ENCODE measurements around the gene FASLG. TPM values are rescaled to one million over a fixed set of nuclear protein-coding genes. Genes with fewer than 3 reads are reported as not detected.
"Not testable (repeated sequence)": the region's sequence is repeated elsewhere in the genome, so short reads cannot be mapped to it uniquely, and the experiment has no call there.

The FASLG gene, protein sequence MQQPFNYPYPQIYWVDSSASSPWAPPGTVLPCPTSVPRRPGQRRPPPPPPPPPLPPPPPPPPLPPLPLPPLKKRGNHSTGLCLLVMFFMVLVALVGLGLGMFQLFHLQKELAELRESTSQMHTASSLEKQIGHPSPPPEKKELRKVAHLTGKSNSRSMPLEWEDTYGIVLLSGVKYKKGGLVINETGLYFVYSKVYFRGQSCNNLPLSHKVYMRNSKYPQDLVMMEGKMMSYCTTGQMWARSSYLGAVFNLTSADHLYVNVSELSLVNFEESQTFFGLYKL
- total RNA-seq: under 0.01 TPM

DNA sequence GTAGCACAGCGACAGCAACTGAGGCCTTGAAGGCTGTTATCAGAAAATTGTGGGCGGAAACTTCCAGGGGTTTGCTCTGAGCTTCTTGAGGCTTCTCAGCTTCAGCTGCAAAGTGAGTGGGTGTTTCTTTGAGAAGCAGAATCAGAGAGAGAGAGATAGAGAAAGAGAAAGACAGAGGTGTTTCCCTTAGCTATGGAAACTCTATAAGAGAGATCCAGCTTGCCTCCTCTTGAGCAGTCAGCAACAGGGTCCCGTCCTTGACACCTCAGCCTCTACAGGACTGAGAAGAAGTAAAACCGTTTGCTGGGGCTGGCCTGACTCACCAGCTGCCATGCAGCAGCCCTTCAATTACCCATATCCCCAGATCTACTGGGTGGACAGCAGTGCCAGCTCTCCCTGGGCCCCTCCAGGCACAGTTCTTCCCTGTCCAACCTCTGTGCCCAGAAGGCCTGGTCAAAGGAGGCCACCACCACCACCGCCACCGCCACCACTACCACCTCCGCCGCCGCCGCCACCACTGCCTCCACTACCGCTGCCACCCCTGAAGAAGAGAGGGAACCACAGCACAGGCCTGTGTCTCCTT lies at the start of gene FASLG:
Gene FASLG, plus strand, starts transcription at position 233 of the 583 bp plus-strand sequence. Its CDS starts 99 bp downstream, at position 332.
- Histone ChIP-seq H3K27me3 (ENCODE audit: control insufficient read depth in 3 of 3, insufficient read depth in 3 of 3, low read length in 3 of 3) (no peaks in the 10 kb centered on the region), H3K9ac (ENCODE audit: low read depth in 1 of 3, low read length in 3 of 3) (no peak within 1 kb of the TSS), H3K27ac (ENCODE audit: low read depth, low read length) (no peak within 1 kb of the TSS), H3K4me3 (ENCODE audit: low read length in 3 of 3) (no peak within 1 kb of the TSS), H3K4me1 (ENCODE audit: control insufficient read depth in 3 of 3, insufficient read depth in 3 of 3, low read length in 3 of 3) (no peaks in the 10 kb centered on the region), H3K9me3 (ENCODE audit: control insufficient read depth in 3 of 3, low read length in 3 of 3) (no peaks in the 10 kb centered on the region), H3K36me3 (ENCODE audit: control insufficient read depth in 3 of 3, insufficient read depth in 3 of 3, low read length in 3 of 3) (no peaks in the 10 kb centered on the region)

DNA sequence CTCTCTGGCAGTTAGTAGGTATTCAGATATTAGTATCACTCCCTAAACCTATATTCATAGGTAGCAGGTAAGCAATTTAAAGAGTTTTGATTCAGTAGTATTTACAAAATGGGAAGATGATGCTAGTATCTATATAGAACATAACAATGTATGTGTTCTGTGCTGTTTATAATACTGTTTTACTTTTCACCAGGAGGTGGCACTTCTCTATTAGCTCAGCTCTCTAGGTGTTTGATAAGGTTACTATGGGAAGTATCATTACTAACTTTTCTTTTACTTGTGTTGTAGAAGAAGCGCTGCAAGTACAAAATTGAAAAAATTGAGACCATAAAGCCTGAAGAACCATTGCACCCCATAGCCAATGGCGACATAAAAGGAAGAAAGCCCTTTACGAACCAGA lies 49.4 kb upstream of the FASLG start:
- peaks cover 0 to 14% (median 0%) of the 10 kb centered on the region in 3 donors for H3K36me3 ChIP-seq (ENCODE audit: control insufficient read depth in 3 of 3, insufficient read depth in 3 of 3, low read length in 3 of 3)
- H3K4me3 ChIP-seq (ENCODE audit: low read length in 3 of 3): no peak overlapping the region
- no peaks in the 10 kb centered on the region for H3K9me3 ChIP-seq (ENCODE audit: control insufficient read depth in 3 of 3, low read length in 3 of 3)

DNA sequence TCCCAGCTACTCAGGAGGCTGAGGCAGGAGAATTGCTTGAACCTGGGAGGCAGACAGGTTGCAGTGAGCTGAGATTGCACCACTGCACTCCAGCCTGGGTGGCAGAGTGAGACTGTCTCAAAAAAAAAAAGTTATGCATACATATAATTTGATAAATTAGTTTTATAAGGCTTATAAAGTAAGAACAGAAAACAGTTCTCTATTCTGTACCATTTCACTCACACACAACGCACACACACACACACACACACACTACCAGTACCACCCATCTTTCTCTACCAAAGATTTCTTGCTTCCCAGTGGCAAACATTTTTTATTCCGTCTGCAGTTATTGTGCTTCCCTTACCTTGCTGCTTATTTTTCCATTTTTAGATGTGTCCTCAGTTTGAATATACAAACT lies 46.4 kb upstream of the FASLG start:
- H3K27me3 ChIP-seq (ENCODE audit: control insufficient read depth in 3 of 3, insufficient read depth in 3 of 3, low read length in 3 of 3): no peaks in the 10 kb centered on the region
- H3K9ac ChIP-seq (ENCODE audit: low read depth in 1 of 3, low read length in 3 of 3): no peak overlapping the region
- H3K36me3 ChIP-seq (ENCODE audit: control insufficient read depth in 3 of 3, insufficient read depth in 3 of 3, low read length in 3 of 3): peaks cover 0 to 14% (median 0%) of the 10 kb centered on the region in 3 donors
- no peak overlapping the region for H3K27ac ChIP-seq (ENCODE audit: low read depth, low read length)
- H3K9me3 ChIP-seq (ENCODE audit: control insufficient read depth in 3 of 3, low read length in 3 of 3): no peaks in the 10 kb centered on the region
- H3K4me1 ChIP-seq (ENCODE audit: control insufficient read depth in 3 of 3, insufficient read depth in 3 of 3, low read length in 3 of 3): no peaks in the 10 kb centered on the region
- H3K4me3 ChIP-seq (ENCODE audit: low read length in 3 of 3): no peak overlapping the region

More for the DNA sequence above, 49.4 kb upstream of the FASLG start:
- Histone ChIP-seq H3K9ac (ENCODE audit: low read depth in 1 of 3, low read length in 3 of 3) (no peak overlapping the region), H3K27ac (ENCODE audit: low read depth, low read length) (no peak overlapping the region), H3K27me3 (ENCODE audit: control insufficient read depth in 3 of 3, insufficient read depth in 3 of 3, low read length in 3 of 3) (no peaks in the 10 kb centered on the region), H3K4me1 (ENCODE audit: control insufficient read depth in 3 of 3, insufficient read depth in 3 of 3, low read length in 3 of 3) (no peaks in the 10 kb centered on the region)

DNA sequence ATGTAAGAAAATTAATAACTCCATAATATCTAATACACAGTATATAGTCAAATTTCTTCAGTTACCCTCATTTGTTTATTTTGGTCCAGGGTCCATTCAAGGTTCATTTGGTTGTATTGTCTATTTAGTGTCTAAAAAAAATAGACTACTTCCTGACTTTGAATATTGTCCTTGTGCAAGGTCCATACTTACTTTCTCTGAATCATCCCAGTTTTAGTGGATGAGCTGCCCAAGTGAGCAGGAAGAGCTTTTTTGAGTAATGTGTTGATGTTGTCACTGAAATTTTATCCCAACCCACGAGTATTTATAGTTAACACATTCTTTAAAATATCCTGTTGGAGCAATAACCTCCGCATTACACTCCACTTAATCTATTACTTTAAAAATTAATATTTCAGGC lies 45.6 kb upstream of the FASLG start:
- Histone ChIP-seq H3K4me3 (ENCODE audit: low read length in 3 of 3) (no peak overlapping the region), H3K4me1 (ENCODE audit: control insufficient read depth in 3 of 3, insufficient read depth in 3 of 3, low read length in 3 of 3) (no peaks in the 10 kb centered on the region), H3K27me3 (ENCODE audit: control insufficient read depth in 3 of 3, insufficient read depth in 3 of 3, low read length in 3 of 3) (no peaks in the 10 kb centered on the region), H3K9ac (ENCODE audit: low read depth in 1 of 3, low read length in 3 of 3) (no peak overlapping the region), H3K9me3 (ENCODE audit: control insufficient read depth in 3 of 3, low read length in 3 of 3) (no peaks in the 10 kb centered on the region), H3K36me3 (ENCODE audit: control insufficient read depth in 3 of 3, insufficient read depth in 3 of 3, low read length in 3 of 3) (peaks cover 0 to 14% (median 0%) of the 10 kb centered on the region in 3 donors), H3K27ac (ENCODE audit: low read depth, low read length) (no peak overlapping the region)

DNA sequence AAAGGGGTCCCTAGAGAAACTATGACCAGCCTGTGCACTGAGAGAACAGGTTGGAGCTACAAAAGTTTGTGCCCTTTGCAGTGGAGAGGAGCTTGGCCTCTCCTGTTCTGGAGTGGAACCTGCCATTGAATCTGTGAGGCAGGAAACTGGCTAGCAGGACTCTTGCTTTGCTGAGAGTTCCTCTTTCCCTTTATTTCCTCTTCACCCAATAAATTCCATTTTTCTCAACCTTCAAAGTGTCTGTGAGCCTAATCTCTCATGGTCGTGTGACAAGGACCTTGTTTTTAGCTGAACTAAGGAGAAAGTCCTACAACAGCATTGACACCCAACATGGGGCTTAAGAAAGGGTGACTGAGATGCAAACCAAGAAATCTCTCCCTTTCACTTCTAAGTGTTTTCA lies 42.7 kb upstream of the FASLG start:
- Histone ChIP-seq H3K4me1 (ENCODE audit: control insufficient read depth in 3 of 3, insufficient read depth in 3 of 3, low read length in 3 of 3) (no peaks in the 10 kb centered on the region), H3K4me3 (ENCODE audit: low read length in 3 of 3) (no peak overlapping the region), H3K9ac (ENCODE audit: low read depth in 1 of 3, low read length in 3 of 3) (no peak overlapping the region), H3K27me3 (ENCODE audit: control insufficient read depth in 3 of 3, insufficient read depth in 3 of 3, low read length in 3 of 3) (no peaks in the 10 kb centered on the region), H3K27ac (ENCODE audit: low read depth, low read length) (no peak overlapping the region), H3K9me3 (ENCODE audit: control insufficient read depth in 3 of 3, low read length in 3 of 3) (peaks cover 0 to 4% (median 0%) of the 10 kb centered on the region in 3 donors), H3K36me3 (ENCODE audit: control insufficient read depth in 3 of 3, insufficient read depth in 3 of 3, low read length in 3 of 3) (no peaks in the 10 kb centered on the region)

DNA sequence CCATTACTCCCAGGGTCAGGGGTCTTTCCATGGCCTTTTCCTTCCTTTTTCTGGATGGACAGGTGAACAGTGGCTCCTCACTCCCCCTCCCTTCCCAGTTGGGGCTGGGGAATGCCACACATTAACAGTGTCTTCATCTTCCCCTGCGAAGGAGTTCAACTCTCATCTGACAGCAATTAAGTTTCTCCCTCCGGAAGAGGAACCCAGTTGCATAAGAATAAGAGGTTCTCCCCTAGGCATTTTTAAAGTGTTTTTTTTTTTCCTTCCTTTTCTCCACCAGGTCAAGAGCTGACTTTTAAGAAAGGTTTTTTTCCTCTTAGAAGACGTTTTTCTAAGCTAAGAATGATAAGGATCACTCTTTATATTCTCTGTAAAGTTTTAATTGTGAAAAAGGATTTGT lies 42.3 kb upstream of the FASLG start:
- Histone ChIP-seq H3K27ac (ENCODE audit: low read depth, low read length) (no peak overlapping the region), H3K9me3 (ENCODE audit: control insufficient read depth in 3 of 3, low read length in 3 of 3) (peaks cover 0 to 4% (median 0%) of the 10 kb centered on the region in 3 donors), H3K27me3 (ENCODE audit: control insufficient read depth in 3 of 3, insufficient read depth in 3 of 3, low read length in 3 of 3) (no peaks in the 10 kb centered on the region), H3K9ac (ENCODE audit: low read depth in 1 of 3, low read length in 3 of 3) (no peak overlapping the region), H3K4me1 (ENCODE audit: control insufficient read depth in 3 of 3, insufficient read depth in 3 of 3, low read length in 3 of 3) (no peaks in the 10 kb centered on the region), H3K4me3 (ENCODE audit: low read length in 3 of 3) (no peak overlapping the region), H3K36me3 (ENCODE audit: control insufficient read depth in 3 of 3, insufficient read depth in 3 of 3, low read length in 3 of 3) (no peaks in the 10 kb centered on the region)

DNA sequence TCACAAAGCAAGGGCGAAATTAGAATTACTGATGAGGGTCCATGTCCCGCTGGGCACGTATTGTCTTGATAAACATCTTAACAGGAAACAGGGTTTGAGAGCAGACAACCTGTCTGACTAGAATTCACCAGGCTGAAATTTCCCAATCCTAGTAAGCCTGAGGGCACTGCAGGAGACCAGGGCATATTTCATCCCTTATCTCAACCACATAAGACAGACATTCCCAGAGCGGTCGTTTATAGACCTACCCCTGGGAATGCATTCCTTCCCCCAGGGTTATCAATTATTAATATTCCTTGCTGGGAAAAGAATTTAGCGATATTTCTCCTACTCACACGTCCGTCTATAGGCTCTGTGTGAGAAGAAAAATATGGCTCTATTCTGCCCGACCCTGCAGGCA lies 38.3 kb upstream of the FASLG start:
- H3K27me3 ChIP-seq (ENCODE audit: control insufficient read depth in 3 of 3, insufficient read depth in 3 of 3, low read length in 3 of 3); H3K9me3 ChIP-seq (ENCODE audit: control insufficient read depth in 3 of 3, low read length in 3 of 3); H3K9ac ChIP-seq (ENCODE audit: low read depth in 1 of 3, low read length in 3 of 3); H3K27ac ChIP-seq (ENCODE audit: low read depth, low read length); H3K4me3 ChIP-seq (ENCODE audit: low read length in 3 of 3); H3K4me1 ChIP-seq (ENCODE audit: control insufficient read depth in 3 of 3, insufficient read depth in 3 of 3, low read length in 3 of 3); H3K36me3 ChIP-seq (ENCODE audit: control insufficient read depth in 3 of 3, insufficient read depth in 3 of 3, low read length in 3 of 3): not testable (repeated sequence)

DNA sequence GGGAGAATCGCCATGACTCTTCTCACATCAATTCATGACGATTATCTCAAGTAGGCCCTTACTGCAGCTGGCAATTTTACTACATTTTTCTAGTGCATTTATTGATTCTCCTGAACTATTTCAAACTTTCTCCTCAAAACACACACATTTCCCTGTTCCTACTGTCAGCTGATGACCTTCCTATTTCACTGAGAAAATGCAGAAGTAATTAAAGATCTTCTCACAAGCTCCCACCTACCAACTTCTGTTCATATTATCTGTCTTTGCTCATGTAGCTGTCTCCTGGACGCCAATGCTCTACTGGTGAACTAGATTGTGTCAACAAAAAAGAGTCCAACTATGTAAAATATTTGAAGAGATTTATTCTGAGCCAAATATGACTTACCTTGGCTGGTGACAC lies 36.4 kb upstream of the FASLG start:
- Histone ChIP-seq H3K4me1 (ENCODE audit: control insufficient read depth in 3 of 3, insufficient read depth in 3 of 3, low read length in 3 of 3) (no peaks in the 10 kb centered on the region), H3K4me3 (ENCODE audit: low read length in 3 of 3) (no peak overlapping the region), H3K36me3 (ENCODE audit: control insufficient read depth in 3 of 3, insufficient read depth in 3 of 3, low read length in 3 of 3) (no peaks in the 10 kb centered on the region), H3K27ac (ENCODE audit: low read depth, low read length) (no peak overlapping the region), H3K27me3 (ENCODE audit: control insufficient read depth in 3 of 3, insufficient read depth in 3 of 3, low read length in 3 of 3) (no peaks in the 10 kb centered on the region), H3K9me3 (ENCODE audit: control insufficient read depth in 3 of 3, low read length in 3 of 3) (peaks cover 0 to 4% (median 0%) of the 10 kb centered on the region in 3 donors), H3K9ac (ENCODE audit: low read depth in 1 of 3, low read length in 3 of 3) (no peak overlapping the region)

DNA sequence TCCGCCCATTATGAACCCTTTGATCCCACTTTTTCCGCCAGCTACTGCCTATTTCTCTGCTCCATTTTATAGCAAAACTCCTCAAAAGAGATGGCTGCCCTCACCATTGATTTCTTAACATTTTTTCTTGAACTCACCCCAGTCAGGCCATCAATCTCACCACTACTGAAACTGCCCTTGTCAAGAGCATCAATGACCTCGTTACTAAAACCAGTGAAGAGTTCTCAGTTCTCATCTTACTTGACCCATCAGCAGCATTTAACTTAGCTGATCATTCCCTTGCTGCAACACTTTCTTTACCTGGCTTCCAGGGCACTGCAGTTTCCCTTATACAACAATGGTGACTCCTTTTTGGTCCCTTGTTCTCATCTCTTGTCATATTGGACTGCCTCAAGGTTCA lies 35.2 kb upstream of the FASLG start:
- Histone ChIP-seq H3K27me3 (ENCODE audit: control insufficient read depth in 3 of 3, insufficient read depth in 3 of 3, low read length in 3 of 3) (no peaks in the 10 kb centered on the region), H3K36me3 (ENCODE audit: control insufficient read depth in 3 of 3, insufficient read depth in 3 of 3, low read length in 3 of 3) (no peaks in the 10 kb centered on the region), H3K9me3 (ENCODE audit: control insufficient read depth in 3 of 3, low read length in 3 of 3) (peaks cover 0 to 4% (median 0%) of the 10 kb centered on the region in 3 donors), H3K4me1 (ENCODE audit: control insufficient read depth in 3 of 3, insufficient read depth in 3 of 3, low read length in 3 of 3) (no peaks in the 10 kb centered on the region), H3K4me3 (ENCODE audit: low read length in 3 of 3) (no peak overlapping the region), H3K27ac (ENCODE audit: low read depth, low read length) (no peak overlapping the region), H3K9ac (ENCODE audit: low read depth in 1 of 3, low read length in 3 of 3) (no peak overlapping the region)

DNA sequence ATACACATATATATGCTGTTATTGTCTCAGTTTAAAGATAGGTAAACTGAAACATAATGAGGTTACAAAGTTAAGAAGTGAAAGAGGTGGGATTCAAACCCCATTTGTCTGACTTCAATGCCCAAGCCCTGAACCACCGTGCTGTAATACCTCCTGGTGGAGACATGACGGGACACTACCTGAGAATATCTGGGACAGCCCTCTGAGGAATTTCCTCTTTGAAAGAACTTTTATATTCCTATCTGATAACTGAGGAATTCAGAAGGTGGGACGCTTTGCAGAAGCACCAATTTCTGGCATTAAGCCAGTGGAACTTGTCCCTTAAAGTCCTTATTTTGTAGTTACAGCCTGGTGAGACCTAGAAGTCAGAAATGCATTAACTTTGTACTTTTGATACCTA lies 32.1 kb upstream of the FASLG start:
- Histone ChIP-seq H3K4me3 (ENCODE audit: low read length in 3 of 3) (no peak overlapping the region), H3K27me3 (ENCODE audit: control insufficient read depth in 3 of 3, insufficient read depth in 3 of 3, low read length in 3 of 3) (no peaks in the 10 kb centered on the region), H3K4me1 (ENCODE audit: control insufficient read depth in 3 of 3, insufficient read depth in 3 of 3, low read length in 3 of 3) (no peaks in the 10 kb centered on the region), H3K9me3 (ENCODE audit: control insufficient read depth in 3 of 3, low read length in 3 of 3) (peaks cover 0 to 1% (median 0%) of the 10 kb centered on the region in 3 donors), H3K27ac (ENCODE audit: low read depth, low read length) (no peak overlapping the region), H3K36me3 (ENCODE audit: control insufficient read depth in 3 of 3, insufficient read depth in 3 of 3, low read length in 3 of 3) (no peaks in the 10 kb centered on the region), H3K9ac (ENCODE audit: low read depth in 1 of 3, low read length in 3 of 3) (no peak overlapping the region)

Data from skeletal muscle tissue (tissue), 4 donors.